Retinal pigment epithelial cell (primary cell): ENCODE measurements around the gene LNP1.
"Not testable (repeated sequence)": the region's sequence is repeated elsewhere in the genome, so short reads cannot be mapped to it uniquely, and the experiment has no call there.

Experiments used
- DNase-seq: peaks from one replicate; pipeline ENCODE4 v3.0.0-alpha.2; 2010; ENCODE audit warnings: low read depth
- H3K4me3 ChIP-seq: 2 replicates; pipeline ENCODE4 v1.5.1; 2011; ENCODE audit warnings: mild to moderate bottlenecking, low read length, control low read depth, moderate library complexity
- CTCF ChIP-seq: conservative IDR thresholded peaks from 2 replicates; pipeline ENCODE4 v1.5.1; 2011; ENCODE audit warnings: low read depth, low read length, control low read depth, inconsistent platforms

Gene LNP1

GRCh38 chr3:100429187-100429716 is 27.9 kb downstream of the LNP1 start:
- no peak overlapping the region for H3K4me3 ChIP-seq
- no peak for TF ChIP-seq CTCF
- DNase-seq = no peak

- no peak overlapping the region for H3K4me3 ChIP-seq
- DNase-seq = no peak
- no peak for TF ChIP-seq CTCF
Observed at GRCh38 chr3:100436951-100437350, 35.6 kb downstream of the LNP1 start.

- no peak overlapping the region for H3K4me3 ChIP-seq
- no peak for DNase-seq
- no peak for TF ChIP-seq CTCF
Observed at GRCh38 chr3:100437721-100438622, 36.6 kb downstream of the LNP1 start.

- no peak for DNase-seq
- no peak overlapping the region for H3K4me3 ChIP-seq
- TF ChIP-seq CTCF = no peak
Observed at GRCh38 chr3:100438623-100438974, 37.3 kb downstream of the LNP1 start.

- no peak overlapping the region for H3K4me3 ChIP-seq
- TF ChIP-seq CTCF = no peak
- no peak for DNase-seq
Observed at GRCh38 chr3:100440895-100441294, 39.6 kb downstream of the LNP1 start.

GRCh38 chr3:100443690-100444089 is 42.4 kb downstream of the LNP1 start:
- no peak for TF ChIP-seq CTCF
- H3K4me3 ChIP-seq = no peak overlapping the region
- DNase-seq = no peak

GRCh38 chr3:100447067-100447466 is 45.7 kb downstream of the LNP1 start:
- H3K4me3 ChIP-seq, DNase-seq: not testable (repeated sequence)
